ENCODE results near the gene EDNRB.
"Not testable (repeated sequence)": the region's sequence is repeated elsewhere in the genome, so short reads cannot be mapped to it uniquely, and the experiment has no call there.

EDNRB gene

GRCh38 chr13:77896536-77896935, 22.1 kb downstream of the EDNRB start:
- DNase-seq = no peak

DNA sequence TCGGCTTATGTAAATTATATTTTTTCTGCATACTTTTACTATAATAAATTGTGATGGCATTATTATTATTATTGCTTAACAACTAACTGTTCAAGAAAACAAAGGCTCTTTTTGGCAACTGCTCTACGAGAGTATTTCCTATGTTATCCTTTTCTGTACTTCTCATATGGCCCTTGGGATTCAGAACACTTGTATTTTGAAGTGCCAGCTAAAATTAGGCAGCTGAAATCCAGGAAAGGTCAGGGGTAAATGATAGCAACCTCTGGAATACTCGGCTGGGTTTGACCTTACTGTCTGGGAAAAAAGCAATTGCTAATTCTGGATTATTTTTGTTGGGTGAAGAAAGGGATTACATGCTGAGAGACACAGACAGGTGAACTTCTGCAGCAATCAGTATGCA, 23.9 kb downstream of the EDNRB start:
- DNase-seq = no peak

- DNase-seq = no peak
Observed at GRCh38 chr13:77893066-77893465, 25.6 kb downstream of the EDNRB start.

DNA sequence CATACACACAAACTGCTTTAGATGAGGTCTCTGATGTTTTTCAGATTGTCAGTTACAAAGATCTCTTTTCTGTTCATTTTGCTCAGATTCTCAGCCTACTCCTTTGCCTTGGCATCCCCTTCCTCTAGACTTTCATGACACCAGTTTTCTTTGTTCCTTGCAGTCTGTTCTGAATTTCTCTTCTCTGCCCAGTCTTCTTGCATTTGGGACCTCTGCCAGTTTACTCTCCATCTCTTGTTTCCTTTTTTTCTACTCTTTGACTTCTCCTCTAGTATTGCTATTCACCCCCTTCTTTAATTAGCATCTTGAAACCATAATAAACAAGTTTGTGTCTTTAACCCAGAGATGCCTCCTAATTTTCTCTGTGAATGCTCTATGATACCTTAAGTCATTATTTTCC, 26.1 kb downstream of the EDNRB start:
- DNase-seq = no peak

- no peak for DNase-seq
Observed at GRCh38 chr13:77891486-77891885, 27.1 kb downstream of the EDNRB start.

- no peak for DNase-seq
Observed at GRCh38 chr13:77891041-77891440, 27.6 kb downstream of the EDNRB start.

DNA sequence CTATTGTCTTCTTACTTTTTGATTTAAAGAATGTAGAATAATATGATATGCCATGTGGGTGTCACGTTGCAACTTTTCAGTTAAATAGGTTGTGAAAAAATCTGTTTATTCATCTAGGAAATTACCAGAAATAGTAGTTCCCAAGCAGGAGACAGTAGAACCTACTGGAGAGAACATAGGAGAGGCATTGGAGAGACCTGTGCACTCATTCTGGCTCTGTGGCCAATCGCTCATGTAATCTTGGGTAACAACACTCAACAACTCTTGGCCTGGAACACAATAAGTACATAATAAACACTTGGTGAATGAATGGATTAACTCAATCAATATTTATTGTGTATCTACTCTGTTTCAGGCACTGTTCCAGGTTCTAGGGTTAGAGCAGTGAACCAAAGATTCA, 35.3 kb downstream of the EDNRB start:
- DNase-seq = no peak

DNA sequence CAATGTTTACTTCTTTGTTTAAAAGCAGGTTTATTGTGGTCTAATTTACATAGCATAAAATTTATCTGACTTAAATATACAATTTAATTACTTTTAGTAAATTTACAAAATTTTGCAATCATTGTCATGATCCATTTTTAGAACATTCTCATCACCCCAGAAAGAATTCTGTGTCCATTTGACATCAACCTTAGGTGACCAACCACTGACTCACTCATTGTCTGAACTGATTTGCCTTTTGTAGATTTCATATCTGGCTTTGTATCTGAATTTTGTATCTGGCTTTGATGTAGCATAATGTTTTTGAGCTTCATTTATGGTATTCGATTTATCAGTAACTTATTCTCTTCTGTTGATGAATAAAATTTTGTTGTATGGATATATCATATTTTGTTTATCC, 40.4 kb downstream of the EDNRB start:
- DNase-seq = no peak

GRCh38 chr13:77876176-77876575, 42.5 kb downstream of the EDNRB start:
- no peak for DNase-seq

GRCh38 chr13:77874406-77874805, 44.2 kb downstream of the EDNRB start:
- DNase-seq = no peak

- no peak for DNase-seq
Observed at GRCh38 chr13:77872995-77873394, 45.6 kb downstream of the EDNRB start.

GRCh38 chr13:77871596-77871995, 47.0 kb downstream of the EDNRB start:
- no peak for DNase-seq

- DNase-seq = no peak
Observed at GRCh38 chr13:77868717-77869116, 49.9 kb downstream of the EDNRB start.

DNA sequence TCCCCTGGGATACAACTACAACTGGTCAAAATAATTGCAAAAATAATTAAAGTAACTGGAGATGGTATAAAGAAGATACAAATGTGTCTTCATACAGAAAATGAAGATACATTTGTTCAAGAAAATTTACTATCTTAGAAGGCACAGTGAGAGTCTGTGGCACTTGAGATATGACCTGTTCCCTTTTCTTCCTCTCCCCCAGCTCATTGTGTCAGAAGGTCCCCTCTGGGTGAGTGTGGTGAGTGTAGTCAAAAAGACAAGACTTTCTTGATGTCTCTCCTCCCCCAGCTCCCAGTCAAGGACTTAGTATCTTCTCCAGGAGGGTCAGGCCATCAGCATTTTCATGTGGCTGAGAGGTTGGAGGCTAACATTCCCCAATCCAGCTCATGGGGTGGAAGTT, 51.7 kb downstream of the EDNRB start:
- DNase-seq = no peak

DNA sequence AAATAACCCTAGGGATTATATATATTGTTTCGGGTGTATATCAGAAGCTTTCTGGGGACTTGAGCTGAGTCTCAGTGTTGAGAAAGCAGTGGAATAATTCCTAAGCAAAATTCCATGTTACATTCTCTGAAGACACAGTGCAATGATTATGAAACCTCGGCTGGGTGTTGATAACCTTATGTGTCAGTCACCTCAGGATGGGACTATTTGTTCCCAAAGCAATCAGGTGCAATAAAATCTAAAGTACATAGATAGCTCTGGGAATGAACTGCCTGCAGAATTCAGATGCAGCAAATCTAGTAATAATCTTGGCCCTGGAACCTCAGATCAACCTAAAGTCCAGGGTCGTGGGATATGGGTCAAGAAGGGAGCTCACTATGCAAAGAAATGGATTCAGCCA, 53.0 kb downstream of the EDNRB start:
- DNase-seq = no peak

- DNase-seq = no peak
Observed at GRCh38 chr13:77863144-77863543, 55.5 kb downstream of the EDNRB start.

DNA sequence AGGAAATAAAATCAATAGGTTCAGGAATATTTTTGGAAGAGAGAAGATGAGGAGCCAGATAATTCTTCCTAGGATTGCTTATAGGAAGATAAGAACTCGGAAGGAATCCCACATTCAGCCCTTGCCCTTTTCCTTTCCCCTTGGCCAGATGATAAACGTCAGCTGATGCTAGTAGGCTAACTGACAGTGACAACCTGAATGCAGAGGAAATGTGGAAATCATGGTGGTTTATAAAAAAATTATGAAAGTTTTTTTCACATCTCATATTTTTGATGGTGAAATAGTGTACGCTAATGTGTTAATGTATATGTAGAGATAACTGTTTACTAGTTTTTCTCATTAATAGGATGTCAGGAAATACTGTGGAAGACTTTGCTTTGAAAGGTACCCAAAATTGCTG, 56.9 kb downstream of the EDNRB start:
- DNase-seq = no peak

- no peak for DNase-seq
Observed at GRCh38 chr13:77860507-77860981, 58.1 kb downstream of the EDNRB start.

DNA sequence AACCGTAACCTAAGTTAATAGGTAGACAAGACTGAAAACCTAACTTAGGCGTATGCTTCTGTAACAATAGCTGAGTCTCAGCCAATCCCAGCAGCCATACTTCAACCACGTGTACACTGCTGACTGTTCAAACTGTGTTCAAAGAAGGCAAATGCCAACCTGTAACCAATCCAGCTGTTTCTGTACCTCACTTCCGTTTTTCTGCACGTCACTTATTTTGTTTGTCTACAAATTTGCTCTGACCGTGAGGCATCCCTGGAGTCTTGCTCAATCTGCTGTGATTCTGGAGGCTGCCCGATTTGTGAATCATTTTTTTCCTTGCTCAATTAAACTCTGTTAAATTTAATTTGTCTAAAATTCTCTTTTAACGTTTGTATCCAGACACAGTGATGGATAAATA, 59.2 kb downstream of the EDNRB start:
- no peak for DNase-seq

- no peak for DNase-seq
Observed at GRCh38 chr13:77857531-77858209, 61.0 kb downstream of the EDNRB start.

DNA sequence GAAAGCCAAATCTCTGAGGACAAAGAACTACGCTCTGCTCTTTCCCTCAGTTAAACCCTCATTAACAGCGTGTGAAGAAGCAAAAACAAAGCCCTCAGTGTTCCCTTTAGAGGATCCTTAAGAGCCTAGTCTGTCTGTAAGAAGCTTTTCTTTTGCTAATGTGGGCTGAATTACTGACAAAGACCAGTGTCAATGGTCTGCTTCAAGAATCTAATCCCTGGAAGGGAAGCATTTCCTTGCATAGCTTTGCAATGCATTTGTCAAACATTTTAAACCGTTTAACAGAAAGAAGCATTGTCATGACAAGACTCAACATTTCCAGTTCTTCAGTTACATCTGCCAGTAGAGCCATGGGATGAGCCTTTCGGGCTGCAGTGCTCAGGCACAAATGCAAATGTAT, 64.9 kb downstream of the EDNRB start:
- no peak for DNase-seq

DNA sequence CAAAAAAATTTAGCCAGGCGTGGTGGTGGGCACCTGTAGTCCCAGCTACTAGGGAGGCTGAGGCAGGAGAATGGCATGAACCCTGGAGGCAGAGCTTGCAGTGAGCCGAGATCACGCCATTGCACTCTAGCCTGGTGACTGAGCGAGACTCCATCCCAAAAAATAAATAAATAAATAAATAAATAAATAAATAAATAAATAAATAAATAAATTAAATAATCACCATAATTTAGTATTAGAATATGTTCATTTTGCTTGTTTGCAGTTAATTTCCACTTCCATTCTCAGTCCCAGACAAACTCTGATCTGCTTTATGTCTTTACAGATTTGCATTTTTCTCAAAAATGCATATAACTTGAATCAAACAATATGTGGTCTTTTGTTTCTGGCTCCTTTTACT, 70.6 kb downstream of the EDNRB start:
- DNase-seq = not testable (repeated sequence)

DNA sequence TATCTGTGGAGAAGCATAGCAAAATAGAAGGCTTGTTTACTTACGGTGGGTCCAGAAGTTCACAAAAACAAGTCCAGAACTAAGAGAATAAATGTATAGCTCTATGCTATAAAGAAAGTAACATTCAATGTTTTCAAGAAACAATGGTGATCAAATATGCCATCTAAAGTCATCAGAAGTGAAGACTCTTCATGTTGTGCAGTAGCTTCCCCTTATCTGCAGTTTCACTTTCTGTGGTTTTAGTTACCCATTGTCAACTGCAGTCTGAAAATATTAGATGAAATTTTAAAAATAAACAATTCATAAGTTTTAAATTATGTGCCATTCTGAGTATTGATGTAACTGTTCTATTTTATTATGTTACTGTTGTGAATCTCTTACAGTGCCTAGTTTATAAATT, 72.5 kb downstream of the EDNRB start:
- DNase-seq = no peak

All from activated T-cell treated with anti-CD3 and anti-CD28 coated beads, Interleukin-2, amount 50 U/mL, for 1 hour (primary cell).